HepG2 (cell line): ENCODE measurements around the gene PTGR1. TPM values are rescaled to one million over a fixed set of nuclear protein-coding genes. Genes with fewer than 3 reads are reported as not detected.

Experiments used
- BCL3 ChIP-seq: sonication (generic); formaldehyde crosslinking; IDR thresholded peaks from 2 replicates; pipeline ENCODE4 v1.5.1; 2020; ENCODE audit warnings: mild to moderate bottlenecking, missing genetic modification reagents, moderate library complexity
- FOSL2 ChIP-seq: sonication (generic); formaldehyde crosslinking; IDR thresholded peaks from 2 replicates; pipeline ENCODE4 v1.4.0; 2020; ENCODE audit warnings: missing genetic modification reagents
- FOXK1 ChIP-seq: sonication (generic); formaldehyde crosslinking; IDR thresholded peaks from 2 replicates; pipeline ENCODE4 v1.4.0; 2020; ENCODE audit warnings: low read depth, missing genetic modification reagents, borderline replicate concordance
- HNRNPK ChIP-seq: fragments of 200-400 bp; formaldehyde crosslinking; IDR thresholded peaks from 2 replicates; pipeline ENCODE4 v1.6.1; 2018; ENCODE audit warnings: low read length, low read depth, moderate library complexity, mild to moderate bottlenecking; ENCODE audit not compliant: poor library complexity, severe bottlenecking
- HNRNPL ChIP-seq: fragments of 200-400 bp; formaldehyde crosslinking; IDR thresholded peaks from 2 replicates; pipeline ENCODE4 v1.6.1; 2017; ENCODE audit warnings: mild to moderate bottlenecking, low read depth, low read length
- RAD21 ChIP-seq: fragments of 450-650 bp; formaldehyde crosslinking; IDR thresholded peaks from 2 replicates; pipeline ENCODE4 v1.5.0; 2020; ENCODE audit warnings: mild to moderate bottlenecking
- YEATS2 ChIP-seq: sonication (generic); formaldehyde crosslinking; IDR thresholded peaks from 2 replicates; pipeline ENCODE4 v1.4.0; 2020; ENCODE audit warnings: missing genetic modification reagents, borderline replicate concordance
- ZMYM4 ChIP-seq: sonication (generic); formaldehyde crosslinking; IDR thresholded peaks from 2 replicates; pipeline ENCODE4 v1.8.1; 2023; ENCODE audit warnings: mild to moderate bottlenecking, missing genetic modification reagents
- ZNF143 ChIP-seq: sonication (generic); formaldehyde crosslinking; IDR thresholded peaks from 2 replicates; pipeline ENCODE4 v1.4.0; 2020; ENCODE audit warnings: missing genetic modification reagents
- ZNF263 ChIP-seq: sonication (generic); formaldehyde crosslinking; IDR thresholded peaks from 2 replicates; pipeline ENCODE4 v1.4.0; 2020; ENCODE audit warnings: missing genetic modification reagents
- ZNF318 ChIP-seq: sonication (generic); formaldehyde crosslinking; IDR thresholded peaks from 2 replicates; pipeline ENCODE4 v1.4.0; 2020; ENCODE audit warnings: mild to moderate bottlenecking, missing genetic modification reagents
- ZNF331 ChIP-seq: sonication (generic); formaldehyde crosslinking; IDR thresholded peaks from 2 replicates; pipeline ENCODE4 v1.4.0; 2020; ENCODE audit warnings: missing genetic modification reagents
- ZNF589 ChIP-seq: sonication (generic); formaldehyde crosslinking; conservative IDR thresholded peaks from 2 replicates; pipeline ENCODE4 v1.8.0; 2022; ENCODE audit warnings: mild to moderate bottlenecking, moderate library complexity, missing genetic modification reagents
- ZNF850 ChIP-seq: sonication (generic); formaldehyde crosslinking; conservative IDR thresholded peaks from 2 replicates; pipeline ENCODE4 v1.9.0; 2021; ENCODE audit warnings: mild to moderate bottlenecking, missing genetic modification reagents
- ZUFSP ChIP-seq: sonication (generic); formaldehyde crosslinking; IDR thresholded peaks from 2 replicates; pipeline ENCODE4 v1.9.0; 2021; ENCODE audit warnings: missing genetic modification reagents, mild to moderate bottlenecking, borderline replicate concordance
- polyA plus RNA-seq, 8 experiments: library from polyadenylated mRNA; depleted of rRNA in 3 of 8; stranded (reverse) in 7 of 8; unstranded in 1 of 8; fragments of >200 nt; fragmentation: Illumina TruSeq in 4 of 8; extraction: Trizol in 4 of 8; gene quantifications; 2 replicates each; pipeline versions ENCODE4 v1.2.1 to v1.2.3, GENCODE V29; 2011 to 2016; ENCODE audit warnings: low read depth in 4 of 8, missing spikeins in 1 of 8, mixed read lengths in 1 of 8; ENCODE audit not compliant: insufficient read depth in 1 of 8
- total RNA-seq, 5 experiments: library from RNA; depleted of rRNA; stranded (reverse); fragments of >200 nt; fragmentation: Illumina TruSeq; extraction: Trizol; gene quantifications; 2 replicates each; pipeline ENCODE4 v1.2.3, GENCODE V29; 2016; ENCODE audit warnings: low read depth in 1 of 5

Gene PTGR1
- total and polyA plus RNA-seq, 2 of the 13 experiments (the other 11 are each of a cell fraction or from before 2014, with no cell fraction given), result 6.0 to 15.8 TPM

GRCh38 chr9:111597852-111598732 is 1.4 kb downstream of the PTGR1 start (continued):
- TF ChIP-seq ZNF589 (no peak), BCL3 (CRISPR knock-in tag) (0 out of 2 replicates have a peak, but pooled peaks have one; percentile 40), YEATS2 (CRISPR knock-in tag) (no peak), FOSL2 (CRISPR knock-in tag) (peak; percentile 5; the same call in 1 of the 2 replicates), ZNF263 (CRISPR knock-in tag) (peak; percentile 100), RAD21 (peak; percentile 25; the same call in 1 of the 2 replicates), ZNF850 (CRISPR knock-in tag) (0 out of 2 replicates have a peak, but pooled peaks have one; percentile 28), ZNF331 (CRISPR knock-in tag) (0 out of 2 replicates have a peak, but pooled peaks have one; percentile 10), ZNF143 (CRISPR knock-in tag) (no peak), ZUFSP (CRISPR knock-in tag) (no peak), HNRNPK (no peak), ZMYM4 (CRISPR knock-in tag) (peak; percentile 23; the same call in 1 of the 2 replicates), FOXK1 (CRISPR knock-in tag) (no peak), ZNF318 (CRISPR knock-in tag) (no peak), HNRNPL (no peak)
